Measurements from ENCODE around the gene LRATD1.

GRCh38 chr2:14676371-14676770, 43.9 kb downstream of the LRATD1 start:
- no peak for TF ChIP-seq ZNF431 (CRISPR knock-in tag; IDR thresholded peaks at IDR 0.05)
- TF ChIP-seq JUND (IDR thresholded peaks at IDR 0.05; ENCODE audit: borderline replicate concordance, low read depth, low read length) = no peak
- TF ChIP-seq JUND (tag; IDR thresholded peaks at IDR 0.05; ENCODE audit: borderline replicate concordance, low read depth, low read length) = no peak

Measured in K562 (cell line).